Loucy (cell line): Measurements from ENCODE around the gene PC.

Source experiments
- CTCF ChIP-seq: fragments of 200-600 bp; sonication (generic); conservative IDR thresholded peaks from 2 replicates; pipeline ENCODE4 v1.5.1; 2014; ENCODE audit warnings: mild to moderate bottlenecking, antibody characterized with exemption, low read length
- EZH2phosphoT487 ChIP-seq: fragments of 200-600 bp; IDR thresholded peaks from 2 replicates; pipeline ENCODE4 v1.6.1; 2018; ENCODE audit warnings: antibody characterized with exemption, mild to moderate bottlenecking, moderate library complexity, borderline replicate concordance

GRCh38 chr11:66884443-66884842 lies 73.7 kb downstream of the PC start:
- TF ChIP-seq CTCF (no peak), EZH2phosphoT487 (no peak)
